HG03139 (cell line): ENCODE results near the gene DHX57.
"Not testable (repeated sequence)": the region's sequence is repeated elsewhere in the genome, so short reads cannot be mapped to it uniquely, and the experiment has no call there.

Experiments used
- ATAC-seq: cut with Tn5 transposase; IDR thresholded peaks from one replicate; pipeline ENCODE4 v1.9.1; 2021; ENCODE audit not compliant: unreplicated experiment

DHX57 gene

GRCh38 chr2:38797953-38798352 lies 77.8 kb downstream of the DHX57 start:
- no peak for ATAC-seq

DNA sequence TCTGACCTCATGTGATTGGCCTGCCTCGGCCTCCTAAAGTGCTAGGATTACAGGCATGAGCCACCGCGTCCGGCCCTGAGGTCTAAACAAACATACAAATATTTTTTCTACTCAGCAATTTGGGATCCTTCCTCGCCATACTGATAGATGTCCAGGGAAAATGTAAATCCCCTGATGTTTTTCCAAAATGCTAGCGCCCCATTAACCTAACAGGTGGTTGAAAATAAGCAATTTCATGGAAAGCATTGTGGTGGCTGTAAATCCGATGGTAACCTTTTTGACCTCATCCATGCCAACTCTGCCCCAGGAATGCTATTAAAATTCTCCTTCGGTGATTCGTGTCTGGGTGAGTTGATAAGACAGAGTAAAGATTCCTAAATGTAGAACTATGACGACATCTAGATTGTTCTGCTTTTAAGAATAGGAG lies 78.5 kb downstream of the DHX57 start:
- no peak for ATAC-seq

DNA sequence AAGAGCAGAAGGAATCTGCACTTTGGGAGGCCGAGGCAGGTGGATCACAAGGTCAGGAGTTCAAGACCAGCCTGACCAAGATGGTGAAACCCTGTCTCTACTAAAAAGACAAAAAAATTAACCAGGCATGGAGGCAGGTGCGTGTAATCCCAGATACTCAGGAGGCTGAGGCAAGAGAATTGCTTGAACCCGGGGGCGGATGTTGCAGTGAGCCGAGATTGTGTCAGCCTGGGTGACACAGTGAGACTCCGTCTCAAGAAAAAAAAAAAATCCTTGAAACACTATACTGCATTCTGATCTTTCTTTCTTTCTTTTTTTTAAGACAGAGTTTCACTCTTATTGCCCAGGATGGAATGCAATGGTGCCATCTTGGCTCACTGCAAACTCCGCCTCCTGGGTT lies 80.7 kb downstream of the DHX57 start:
- ATAC-seq: not testable (repeated sequence)

DNA sequence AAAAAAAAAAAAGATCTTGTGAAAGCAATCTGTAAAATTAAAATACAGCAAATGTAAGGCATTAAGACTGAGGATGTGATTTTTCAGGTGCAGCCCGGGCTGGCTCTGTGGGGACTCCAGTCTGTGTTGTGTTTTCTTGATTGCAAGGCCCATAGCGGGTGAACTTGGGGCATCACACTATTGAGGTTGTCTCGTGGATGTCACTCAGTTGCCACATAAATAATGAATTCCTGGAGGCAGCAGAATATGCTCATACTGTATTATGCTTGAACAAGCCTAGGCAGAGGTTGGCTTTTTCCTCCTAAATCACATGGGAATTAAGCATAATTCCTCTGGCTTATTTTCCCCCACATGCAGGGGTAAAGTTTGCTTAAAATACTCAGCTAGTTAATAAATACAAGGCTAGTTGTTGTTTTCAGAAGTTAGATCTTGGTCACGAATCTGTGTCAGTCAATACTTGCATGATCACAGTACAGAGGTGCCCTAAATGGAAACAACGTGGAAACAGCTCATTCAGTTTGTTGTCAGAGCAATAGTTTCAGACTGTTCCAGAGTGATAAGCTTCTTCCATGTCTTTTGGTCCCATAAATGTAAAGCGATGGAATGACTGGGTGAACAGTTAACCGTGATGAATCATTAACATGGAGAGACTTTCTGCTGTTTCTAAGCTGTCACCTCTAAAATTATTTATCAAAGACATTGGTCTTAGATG lies 81.3 kb downstream of the DHX57 start:
- ATAC-seq: no peak

DNA sequence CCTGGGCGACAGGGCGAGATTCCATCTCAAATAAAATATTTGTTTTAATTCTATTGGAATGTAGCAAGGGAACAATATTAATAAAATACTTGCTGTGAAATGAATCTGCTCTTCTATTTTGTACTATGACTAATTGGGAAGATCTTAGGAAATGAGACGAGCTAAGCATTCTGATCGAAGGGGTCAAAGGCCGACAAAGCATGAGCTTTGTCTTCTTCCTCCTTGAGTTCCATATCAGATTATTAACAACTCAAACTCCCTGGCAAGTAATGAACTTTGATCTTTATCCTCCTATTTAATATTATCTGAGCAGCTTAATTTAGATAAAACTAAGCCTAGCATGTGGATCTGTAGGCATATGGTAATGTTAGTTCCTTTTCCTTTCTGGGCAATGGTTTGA lies 82.2 kb downstream of the DHX57 start:
- ATAC-seq: no peak

DNA sequence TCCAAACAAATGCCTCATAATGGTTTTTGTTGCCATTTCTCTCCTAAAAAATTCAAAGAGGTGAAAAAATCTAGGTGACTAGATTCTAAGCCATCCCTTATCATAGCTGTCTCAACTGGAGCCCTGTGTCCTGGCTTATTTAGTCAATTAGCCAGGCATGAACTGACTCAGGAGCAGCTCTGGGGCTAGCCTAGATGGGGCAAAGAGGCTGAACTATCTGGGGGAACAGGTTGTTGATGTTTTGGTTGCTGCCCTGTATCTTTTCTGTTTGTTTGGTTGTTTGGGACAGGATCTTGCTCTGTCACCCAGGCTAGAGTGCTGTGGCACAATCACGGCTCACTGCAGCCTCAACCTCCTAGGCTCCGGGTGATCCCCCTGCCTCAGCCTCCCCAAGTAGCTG lies 83.0 kb downstream of the DHX57 start:
- no peak for ATAC-seq

DNA sequence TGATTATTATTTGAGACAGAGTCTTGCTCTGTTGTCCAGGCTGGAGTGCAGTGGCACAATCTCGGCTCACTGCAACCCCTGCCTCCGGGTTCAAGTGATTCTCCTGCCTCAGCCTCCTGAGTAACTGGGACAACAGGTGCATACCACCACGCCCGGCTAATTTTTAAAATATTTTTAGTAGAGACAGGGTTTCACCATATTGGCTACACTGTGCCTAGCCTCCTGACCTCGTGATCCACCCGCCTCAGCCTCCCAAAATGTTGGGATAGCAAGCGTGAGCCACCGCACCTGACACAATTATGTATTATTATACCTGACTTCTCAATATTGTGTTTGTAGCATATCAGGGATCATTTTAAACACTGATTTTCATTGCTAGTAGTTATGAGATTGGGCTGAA lies 83.4 kb downstream of the DHX57 start:
- not testable (repeated sequence) for ATAC-seq

GRCh38 chr2:38791744-38792143 lies 84.0 kb downstream of the DHX57 start:
- ATAC-seq: no peak

GRCh38 chr2:38789691-38790090 lies 86.0 kb downstream of the DHX57 start:
- no peak for ATAC-seq

GRCh38 chr2:38788306-38788705 lies 87.4 kb downstream of the DHX57 start:
- ATAC-seq: no peak

- ATAC-seq: no peak
Observed at GRCh38 chr2:38783586-38783985, 92.1 kb downstream of the DHX57 start.

- no peak for ATAC-seq
Observed at GRCh38 chr2:38778687-38779082, 97.0 kb downstream of the DHX57 start.

- ATAC-seq: no peak
Observed at GRCh38 chr2:38776531-38776930, 99.2 kb downstream of the DHX57 start.

- no peak for ATAC-seq
Observed at GRCh38 chr2:38775921-38776225, 99.9 kb downstream of the DHX57 start.

GRCh38 chr2:38775097-38775920 lies 100.4 kb downstream of the DHX57 start:
- ATAC-seq: no peak

- no peak for ATAC-seq
Observed at GRCh38 chr2:38771632-38772031, 104.1 kb downstream of the DHX57 start.

GRCh38 chr2:38765551-38765950 lies 110.2 kb downstream of the DHX57 start:
- no peak for ATAC-seq

- no peak for ATAC-seq
Observed at GRCh38 chr2:38765149-38765548, 110.6 kb downstream of the DHX57 start.

DNA sequence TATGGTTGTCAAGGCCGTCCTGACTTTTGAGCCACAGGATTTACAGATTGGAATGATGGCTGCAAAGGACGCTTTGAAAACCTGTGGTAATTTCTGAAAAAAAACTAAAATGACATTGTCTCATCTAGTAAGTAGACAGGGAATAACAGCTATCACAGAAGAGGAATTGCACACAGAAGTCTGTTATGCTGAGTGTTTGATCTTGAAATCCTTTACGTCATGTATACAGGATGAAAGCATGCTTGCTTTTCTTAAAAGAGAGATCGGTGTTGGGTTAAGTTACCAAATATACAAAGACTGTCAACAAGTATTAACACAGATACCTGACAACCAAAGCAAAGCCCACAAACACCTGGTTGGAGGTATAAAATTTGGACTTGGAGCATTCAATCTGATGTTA lies 112.0 kb downstream of the DHX57 start:
- no peak for ATAC-seq

GRCh38 chr2:38763228-38763627 lies 112.5 kb downstream of the DHX57 start:
- ATAC-seq: no peak

DNA sequence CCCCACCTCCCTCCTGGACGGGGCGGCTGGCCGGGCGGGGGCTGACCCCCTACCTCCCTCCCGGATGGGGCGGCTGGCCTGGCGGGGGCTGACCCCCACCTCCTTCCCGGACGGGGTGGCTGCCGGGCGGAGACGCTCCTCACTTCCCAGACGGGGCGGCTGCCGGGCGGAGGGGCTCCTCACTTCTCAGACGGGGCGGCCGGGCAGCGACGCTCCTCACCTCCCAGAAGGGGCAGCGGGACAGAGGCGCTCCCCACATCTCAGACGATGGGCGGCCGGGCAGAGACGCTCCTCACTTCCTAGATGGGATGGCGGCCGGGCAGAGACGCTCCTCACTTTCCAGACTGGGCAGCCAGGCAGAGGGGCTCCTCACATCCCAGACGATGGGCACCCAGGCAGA lies 119.8 kb downstream of the DHX57 start:
- ATAC-seq: not testable (repeated sequence)

DNA sequence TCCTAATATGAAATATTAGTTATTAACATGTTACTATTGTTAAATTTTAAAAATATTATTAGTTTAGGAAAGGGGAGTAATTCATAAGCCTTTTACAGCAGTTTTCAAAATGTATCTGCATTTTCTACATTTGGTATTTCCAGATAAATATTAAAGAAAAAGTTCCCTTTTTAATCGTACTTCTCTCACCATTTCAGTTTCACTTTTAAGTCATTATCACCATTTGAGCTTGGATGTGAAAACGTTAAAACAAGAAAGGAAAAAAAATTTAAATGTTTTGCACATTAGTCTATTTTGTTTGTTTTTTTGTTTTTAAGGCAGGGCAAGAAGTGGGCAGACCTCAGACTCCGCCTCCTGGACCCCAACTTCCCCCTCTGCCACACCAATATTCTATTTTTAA lies 121.2 kb downstream of the DHX57 start:
- ATAC-seq: no peak

DNA sequence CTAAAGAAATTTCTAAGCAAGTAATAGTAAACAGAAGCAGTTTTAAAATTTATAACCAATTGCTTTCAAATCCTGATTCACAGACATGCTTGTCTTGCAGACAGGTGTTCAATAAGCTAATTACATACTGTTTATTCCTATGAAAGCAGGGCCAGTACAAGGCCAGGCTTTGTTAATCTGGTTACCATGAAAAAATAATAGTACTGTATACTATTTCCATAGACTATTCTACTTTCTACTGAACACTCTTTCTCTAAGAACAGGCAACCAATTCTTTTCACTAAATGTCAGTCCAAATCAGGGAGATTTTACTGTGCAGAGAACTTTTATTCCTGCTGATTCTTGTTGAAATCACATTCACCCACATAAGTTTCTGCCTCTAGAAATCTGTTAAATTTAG lies 121.7 kb downstream of the DHX57 start:
- ATAC-seq: no peak
